ENCODE measurements around the gene SOX3.

GRCh38 chrX:140495739-140496138 lies 9.1 kb downstream of the SOX3 start:
- TF ChIP-seq, protein P1, sequence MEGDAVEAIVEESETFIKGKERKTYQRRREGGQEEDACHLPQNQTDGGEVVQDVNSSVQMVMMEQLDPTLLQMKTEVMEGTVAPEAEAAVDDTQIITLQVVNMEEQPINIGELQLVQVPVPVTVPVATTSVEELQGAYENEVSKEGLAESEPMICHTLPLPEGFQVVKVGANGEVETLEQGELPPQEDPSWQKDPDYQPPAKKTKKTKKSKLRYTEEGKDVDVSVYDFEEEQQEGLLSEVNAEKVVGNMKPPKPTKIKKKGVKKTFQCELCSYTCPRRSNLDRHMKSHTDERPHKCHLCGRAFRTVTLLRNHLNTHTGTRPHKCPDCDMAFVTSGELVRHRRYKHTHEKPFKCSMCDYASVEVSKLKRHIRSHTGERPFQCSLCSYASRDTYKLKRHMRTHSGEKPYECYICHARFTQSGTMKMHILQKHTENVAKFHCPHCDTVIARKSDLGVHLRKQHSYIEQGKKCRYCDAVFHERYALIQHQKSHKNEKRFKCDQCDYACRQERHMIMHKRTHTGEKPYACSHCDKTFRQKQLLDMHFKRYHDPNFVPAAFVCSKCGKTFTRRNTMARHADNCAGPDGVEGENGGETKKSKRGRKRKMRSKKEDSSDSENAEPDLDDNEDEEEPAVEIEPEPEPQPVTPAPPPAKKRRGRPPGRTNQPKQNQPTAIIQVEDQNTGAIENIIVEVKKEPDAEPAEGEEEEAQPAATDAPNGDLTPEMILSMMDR (conservative IDR thresholded peaks at IDR 0.05), result no peak
- no peak for TF ChIP-seq EZH2 (IDR thresholded peaks at IDR 0.05; ENCODE audit: low read depth)

All from PC-9 (cell line).